ENCODE data around the gene PIK3R5.

The PIK3R5 gene

DNA sequence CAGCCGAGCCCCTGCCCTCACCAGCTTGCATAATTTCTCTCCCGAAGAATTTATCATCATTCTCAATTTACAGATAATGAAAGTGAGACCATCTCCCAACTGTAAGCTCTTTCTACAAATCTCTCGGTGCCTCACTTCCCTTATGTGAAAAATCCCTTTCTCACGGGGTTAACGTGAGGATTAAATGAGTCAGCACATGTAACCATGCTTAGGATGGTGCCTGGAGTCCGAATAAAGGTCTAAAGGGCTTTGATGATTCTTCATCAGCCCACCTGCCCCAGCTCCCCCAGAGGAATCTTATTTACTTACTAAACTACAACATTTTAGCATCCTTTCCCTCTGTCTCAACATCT lies 73.2 kb downstream of the PIK3R5 start:
- Histone ChIP-seq H4K5ac (ENCODE audit: low read length) (no peak overlapping the region), H3K27ac (ENCODE audit: low read depth, low read length) (no peak overlapping the region), H3K4me3 (ENCODE audit: low read length) (no peak overlapping the region), H3K4ac (ENCODE audit: low read depth, low read length) (no peak overlapping the region), H2AK5ac (ENCODE audit: low read length) (no peak overlapping the region), H2BK15ac (replicated peaks; ENCODE audit: low read depth) (no peak overlapping the region), H3K9ac (ENCODE audit: low read length) (no peak overlapping the region), H3K4me2 (ENCODE audit: low read length) (no peak overlapping the region), H4K8ac (ENCODE audit: low read depth, low read length) (no peak overlapping the region), H3K79me1 (ENCODE audit: low read length) (no peaks in the 10 kb centered on the region), H3K23ac (ENCODE audit: low read length) (no peak overlapping the region), H3K4me1 (ENCODE audit: control insufficient read depth, low read depth, low read length) (no peaks in the 10 kb centered on the region), H2BK5ac (ENCODE audit: low read length) (no peak overlapping the region), H3K36me3 (ENCODE audit: control insufficient read depth, insufficient read depth, low read length) (no peaks in the 10 kb centered on the region), H2BK120ac (ENCODE audit: low read depth, low read length) (no peak overlapping the region), H3K79me2 (ENCODE audit: control insufficient read depth, insufficient read depth, low read length) (no peaks in the 10 kb centered on the region), H3K18ac (ENCODE audit: low read length) (no peak overlapping the region), H3K56ac (ENCODE audit: low read length) (no peak overlapping the region), H3K27me3 (ENCODE audit: insufficient read depth, low read length, poor library complexity) (no peaks in the 10 kb centered on the region)
- no peak for DNase-seq
- WGBS (ENCODE audit: extremely low coverage, insufficient coverage, low lambda C conversion rate) = no CpG with 5 or more reads among the region's 6 CpGs

GRCh38 chr17:8890671-8891070 lies 74.8 kb downstream of the PIK3R5 start:
- no CpG with 5 or more reads among the region's 12 CpGs for WGBS (ENCODE audit: extremely low coverage, insufficient coverage, low lambda C conversion rate)
- H2BK120ac ChIP-seq (ENCODE audit: low read depth, low read length) = no peak overlapping the region
- no peak overlapping the region for H3K23ac ChIP-seq (ENCODE audit: low read length)
- H3K4me1 ChIP-seq (ENCODE audit: control insufficient read depth, low read depth, low read length) = no peaks in the 10 kb centered on the region
- H3K56ac ChIP-seq (ENCODE audit: low read length) = no peak overlapping the region
- no peak overlapping the region for H4K5ac ChIP-seq (ENCODE audit: low read length)
- H2BK15ac ChIP-seq (replicated peaks; ENCODE audit: low read depth) = no peak overlapping the region
- no peaks in the 10 kb centered on the region for H3K36me3 ChIP-seq (ENCODE audit: control insufficient read depth, insufficient read depth, low read length)
- H3K4me3 ChIP-seq (ENCODE audit: low read length) = no peak overlapping the region
- H3K9ac ChIP-seq (ENCODE audit: low read length) = no peak overlapping the region
- no peaks in the 10 kb centered on the region for H3K79me2 ChIP-seq (ENCODE audit: control insufficient read depth, insufficient read depth, low read length)
- DNase-seq = no peak
- no peak overlapping the region for H2AK5ac ChIP-seq (ENCODE audit: low read length)
- H3K79me1 ChIP-seq (ENCODE audit: low read length) = no peaks in the 10 kb centered on the region
- no peak overlapping the region for H3K4me2 ChIP-seq (ENCODE audit: low read length)
- H3K4ac ChIP-seq (ENCODE audit: low read depth, low read length) = no peak overlapping the region
- H3K27ac ChIP-seq (ENCODE audit: low read depth, low read length) = no peak overlapping the region
- H3K27me3 ChIP-seq (ENCODE audit: insufficient read depth, low read length, poor library complexity) = no peaks in the 10 kb centered on the region
- no peak overlapping the region for H3K18ac ChIP-seq (ENCODE audit: low read length)
- no peak overlapping the region for H2BK5ac ChIP-seq (ENCODE audit: low read length)
- H4K8ac ChIP-seq (ENCODE audit: low read depth, low read length) = no peak overlapping the region

GRCh38 chr17:8889458-8890210 lies 75.9 kb downstream of the PIK3R5 start:
- H3K27ac ChIP-seq (ENCODE audit: low read depth, low read length) = no peak overlapping the region
- H3K79me1 ChIP-seq (ENCODE audit: low read length) = no peaks in the 10 kb centered on the region
- no peak overlapping the region for H4K8ac ChIP-seq (ENCODE audit: low read depth, low read length)

GRCh38 chr17:8888704-8889302 lies 76.7 kb downstream of the PIK3R5 start:
- Histone ChIP-seq H3K36me3 (ENCODE audit: control insufficient read depth, insufficient read depth, low read length) (no peaks in the 10 kb centered on the region), H4K5ac (ENCODE audit: low read length) (no peak overlapping the region), H2BK5ac (ENCODE audit: low read length) (no peak overlapping the region), H3K23ac (ENCODE audit: low read length) (no peak overlapping the region), H3K18ac (ENCODE audit: low read length) (no peak overlapping the region), H2BK15ac (replicated peaks; ENCODE audit: low read depth) (no peak overlapping the region), H3K79me1 (ENCODE audit: low read length) (no peaks in the 10 kb centered on the region), H3K9ac (ENCODE audit: low read length) (peak overlapping the region; percentile 42), H2AK5ac (ENCODE audit: low read length) (no peak overlapping the region), H3K4ac (ENCODE audit: low read depth, low read length) (no peak overlapping the region), H3K4me3 (ENCODE audit: low read length) (no peak overlapping the region), H3K4me1 (ENCODE audit: control insufficient read depth, low read depth, low read length) (no peaks in the 10 kb centered on the region), H3K27me3 (ENCODE audit: insufficient read depth, low read length, poor library complexity) (no peaks in the 10 kb centered on the region), H4K8ac (ENCODE audit: low read depth, low read length) (no peak overlapping the region), H3K27ac (ENCODE audit: low read depth, low read length) (no peak overlapping the region), H3K4me2 (ENCODE audit: low read length) (no peak overlapping the region), H2BK120ac (ENCODE audit: low read depth, low read length) (no peak overlapping the region), H3K79me2 (ENCODE audit: control insufficient read depth, insufficient read depth, low read length) (no peaks in the 10 kb centered on the region), H3K56ac (ENCODE audit: low read length) (peak overlapping the region; percentile 72)
- no CpG with 5 or more reads among the region's 8 CpGs for WGBS (ENCODE audit: extremely low coverage, insufficient coverage, low lambda C conversion rate)
- no peak for DNase-seq

More at GRCh38 chr17:8889458-8890210, 75.9 kb downstream of the PIK3R5 start:
- no peak overlapping the region for H2BK120ac ChIP-seq (ENCODE audit: low read depth, low read length)
- DNase-seq = no peak
- H3K27me3 ChIP-seq (ENCODE audit: insufficient read depth, low read length, poor library complexity) = no peaks in the 10 kb centered on the region
- no peak overlapping the region for H3K9ac ChIP-seq (ENCODE audit: low read length)
- no peaks in the 10 kb centered on the region for H3K79me2 ChIP-seq (ENCODE audit: control insufficient read depth, insufficient read depth, low read length)
- H3K4me2 ChIP-seq (ENCODE audit: low read length) = no peak overlapping the region
- no peak overlapping the region for H4K5ac ChIP-seq (ENCODE audit: low read length)
- H3K36me3 ChIP-seq (ENCODE audit: control insufficient read depth, insufficient read depth, low read length) = no peaks in the 10 kb centered on the region
- H3K4me3 ChIP-seq (ENCODE audit: low read length) = no peak overlapping the region
- H2AK5ac ChIP-seq (ENCODE audit: low read length) = no peak overlapping the region
- H2BK5ac ChIP-seq (ENCODE audit: low read length) = no peak overlapping the region
- no peak overlapping the region for H3K4ac ChIP-seq (ENCODE audit: low read depth, low read length)
- no CpG with 5 or more reads among the region's 14 CpGs for WGBS (ENCODE audit: extremely low coverage, insufficient coverage, low lambda C conversion rate)
- no peak overlapping the region for H3K23ac ChIP-seq (ENCODE audit: low read length)
- no peak overlapping the region for H2BK15ac ChIP-seq (replicated peaks; ENCODE audit: low read depth)
- H3K56ac ChIP-seq (ENCODE audit: low read length) = peak overlapping the region; percentile 1
- no peak overlapping the region for H3K18ac ChIP-seq (ENCODE audit: low read length)
- H3K4me1 ChIP-seq (ENCODE audit: control insufficient read depth, low read depth, low read length) = no peaks in the 10 kb centered on the region

- WGBS (ENCODE audit: extremely low coverage, insufficient coverage, low lambda C conversion rate) = no CpG with 5 or more reads among the region's 39 CpGs
- peak overlapping the region; percentile 33 for H3K9ac ChIP-seq (ENCODE audit: low read length)
- H3K4me1 ChIP-seq (ENCODE audit: control insufficient read depth, low read depth, low read length) = no peaks in the 10 kb centered on the region
- no peak overlapping the region for H3K4me3 ChIP-seq (ENCODE audit: low read length)
- H2BK15ac ChIP-seq (replicated peaks; ENCODE audit: low read depth) = no peak overlapping the region
- no peaks in the 10 kb centered on the region for H3K79me2 ChIP-seq (ENCODE audit: control insufficient read depth, insufficient read depth, low read length)
- H3K18ac ChIP-seq (ENCODE audit: low read length) = no peak overlapping the region
- no peak overlapping the region for H3K4ac ChIP-seq (ENCODE audit: low read depth, low read length)
- no peak overlapping the region for H2AK5ac ChIP-seq (ENCODE audit: low read length)
- H2BK120ac ChIP-seq (ENCODE audit: low read depth, low read length) = no peak overlapping the region
- no peak overlapping the region for H3K23ac ChIP-seq (ENCODE audit: low read length)
- no peaks in the 10 kb centered on the region for H3K27me3 ChIP-seq (ENCODE audit: insufficient read depth, low read length, poor library complexity)
- H3K36me3 ChIP-seq (ENCODE audit: control insufficient read depth, insufficient read depth, low read length) = no peaks in the 10 kb centered on the region
- peak; percentile 92 for DNase-seq
- no peak overlapping the region for H3K4me2 ChIP-seq (ENCODE audit: low read length)
- H3K56ac ChIP-seq (ENCODE audit: low read length) = peak overlapping the region; percentile 81
- no peak overlapping the region for H4K5ac ChIP-seq (ENCODE audit: low read length)
- H4K8ac ChIP-seq (ENCODE audit: low read depth, low read length) = no peak overlapping the region
- H2BK5ac ChIP-seq (ENCODE audit: low read length) = no peak overlapping the region
- no peak overlapping the region for H3K27ac ChIP-seq (ENCODE audit: low read depth, low read length)
- no peaks in the 10 kb centered on the region for H3K79me1 ChIP-seq (ENCODE audit: low read length)
Measured at GRCh38 chr17:8887834-8888703, 77.4 kb downstream of the PIK3R5 start.
